GM20431 (cell line): ENCODE data around the gene CSHL1.
"Not testable (repeated sequence)": the region's sequence is repeated elsewhere in the genome, so short reads cannot be mapped to it uniquely, and the experiment has no call there.

Experiments used
- in situ Hi-C: fragments of 300-500 bp; cut with MseI, MboI; formaldehyde crosslinking; loops from one replicate; pipeline ENCODE4 v1.15.0; 2020; ENCODE audit warnings: low sequenced_read_pairs; ENCODE audit not compliant: unreplicated experiment

The CSHL1 gene

DNA sequence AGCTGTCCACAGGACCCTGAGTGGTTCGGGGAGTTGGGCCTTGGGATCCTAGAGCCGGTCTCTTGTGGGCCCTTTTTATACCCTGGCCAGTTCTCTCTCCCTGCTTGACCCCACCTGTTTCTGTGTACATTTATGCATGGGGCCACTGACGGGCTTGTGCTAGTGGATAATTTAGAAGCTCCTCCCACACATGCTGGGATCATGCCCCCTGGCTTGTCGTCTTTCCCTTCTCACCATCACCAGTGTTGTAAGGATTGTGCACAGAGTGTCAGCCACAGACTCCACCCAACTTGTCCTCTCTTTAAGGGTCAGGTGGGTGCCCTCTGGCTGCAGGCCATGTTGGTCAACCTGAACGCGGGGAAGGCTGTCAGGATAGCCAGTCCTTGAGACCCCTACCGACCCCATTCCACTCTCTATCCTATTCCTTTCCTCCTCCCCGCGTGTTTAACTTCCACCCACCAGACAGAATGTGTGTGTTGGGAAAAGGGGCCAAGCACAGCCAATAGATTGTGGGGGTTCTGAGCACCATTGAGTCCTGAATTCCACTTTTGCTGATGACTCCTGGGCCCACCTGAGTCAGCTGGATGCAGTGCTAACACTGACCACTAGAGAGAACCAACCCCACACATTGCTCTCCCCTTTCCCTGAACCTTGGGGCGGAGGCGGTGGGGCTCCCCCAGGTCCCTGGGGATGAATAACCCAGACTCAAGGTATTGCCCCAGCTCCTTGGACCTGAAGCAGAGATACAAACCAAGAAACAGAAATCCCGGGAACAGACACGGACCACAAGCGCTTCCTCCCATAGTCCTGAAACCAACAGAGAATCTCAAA is 14.3 kb downstream of the CSHL1 start, which contains the start of gene CSH1:
TSS of gene CSH1 (minus strand) at position 51 of the 831 bp plus-strand sequence. CDS start 63 bp downstream, outside the sequence.
- in situ Hi-C loops = not testable (repeated sequence)

DNA sequence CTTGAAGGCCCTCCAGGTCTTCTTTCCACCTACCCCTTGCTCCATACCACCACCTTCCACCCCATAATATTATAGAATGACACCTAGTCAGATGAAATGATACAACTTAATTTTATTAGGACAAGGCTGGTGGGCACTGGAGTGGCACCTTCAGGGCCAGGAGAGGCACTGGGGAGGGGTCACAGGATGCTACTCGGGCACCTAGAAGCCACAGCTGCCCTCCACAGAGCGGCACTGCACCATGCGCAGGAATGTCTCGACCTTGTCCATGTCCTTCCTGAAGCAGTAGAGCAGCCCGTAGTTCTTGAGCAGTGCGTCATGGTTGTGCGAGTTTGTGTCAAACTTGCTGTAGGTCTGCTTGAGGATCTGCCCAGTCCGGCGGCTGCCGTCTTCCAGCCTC is 16.2 kb downstream of the CSHL1 start:
- in situ Hi-C loops = not testable (repeated sequence)

DNA sequence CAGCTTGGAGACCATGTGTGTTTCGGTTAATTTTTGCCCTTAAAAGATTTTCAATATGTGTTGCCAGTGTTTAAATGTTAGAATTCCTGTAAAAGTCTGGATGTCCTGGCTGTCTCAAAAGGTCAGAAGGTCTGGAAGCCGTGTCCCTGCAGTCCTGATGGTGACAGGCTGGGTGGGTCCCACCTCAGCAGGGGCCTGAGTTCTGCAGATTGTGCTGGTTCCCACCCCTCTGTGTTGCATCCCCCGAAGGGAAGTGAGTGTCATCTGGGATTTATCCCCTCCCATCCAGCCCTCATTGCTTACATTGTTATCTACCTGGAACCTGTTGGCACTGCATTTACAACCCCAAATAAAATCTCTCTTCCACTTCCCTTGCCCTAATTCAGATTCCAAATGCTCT is 17.0 kb downstream of the CSHL1 start:
- in situ Hi-C loops = not testable (repeated sequence)

DNA sequence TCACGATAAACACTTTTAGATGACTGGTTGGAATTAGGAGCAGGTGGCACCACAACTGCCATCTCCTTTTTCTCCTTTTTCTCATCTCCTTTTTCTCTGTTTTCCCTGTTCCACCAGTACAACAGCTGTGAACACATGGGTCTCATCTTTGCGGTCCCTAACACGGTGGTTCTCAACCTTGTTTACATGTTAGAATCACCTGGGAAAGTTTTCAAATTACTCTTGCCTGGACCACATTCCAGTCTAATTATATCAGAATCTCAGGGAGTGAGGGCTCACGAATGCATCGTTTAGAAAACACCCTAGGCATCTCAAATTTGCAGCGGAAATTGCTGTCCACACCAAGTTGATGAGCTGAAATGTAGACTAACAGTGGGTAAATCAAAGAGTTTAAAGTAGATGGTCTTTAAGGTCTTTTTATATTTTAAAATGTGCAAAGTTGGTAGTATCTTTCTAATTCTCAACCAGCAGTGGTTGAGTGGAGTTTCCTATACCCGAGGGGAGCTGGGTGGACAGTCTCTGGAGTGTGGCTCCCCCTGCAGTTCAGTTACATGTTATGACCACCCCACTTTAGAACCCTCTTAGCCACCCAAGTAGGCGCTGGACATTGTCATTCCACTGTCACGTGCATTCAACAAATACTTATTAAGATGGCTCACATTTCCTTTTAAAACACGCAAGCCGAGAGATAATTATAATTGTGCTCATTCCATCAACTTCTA is 18.6 kb downstream of the CSHL1 start:
- in situ Hi-C loops = not testable (repeated sequence)

DNA sequence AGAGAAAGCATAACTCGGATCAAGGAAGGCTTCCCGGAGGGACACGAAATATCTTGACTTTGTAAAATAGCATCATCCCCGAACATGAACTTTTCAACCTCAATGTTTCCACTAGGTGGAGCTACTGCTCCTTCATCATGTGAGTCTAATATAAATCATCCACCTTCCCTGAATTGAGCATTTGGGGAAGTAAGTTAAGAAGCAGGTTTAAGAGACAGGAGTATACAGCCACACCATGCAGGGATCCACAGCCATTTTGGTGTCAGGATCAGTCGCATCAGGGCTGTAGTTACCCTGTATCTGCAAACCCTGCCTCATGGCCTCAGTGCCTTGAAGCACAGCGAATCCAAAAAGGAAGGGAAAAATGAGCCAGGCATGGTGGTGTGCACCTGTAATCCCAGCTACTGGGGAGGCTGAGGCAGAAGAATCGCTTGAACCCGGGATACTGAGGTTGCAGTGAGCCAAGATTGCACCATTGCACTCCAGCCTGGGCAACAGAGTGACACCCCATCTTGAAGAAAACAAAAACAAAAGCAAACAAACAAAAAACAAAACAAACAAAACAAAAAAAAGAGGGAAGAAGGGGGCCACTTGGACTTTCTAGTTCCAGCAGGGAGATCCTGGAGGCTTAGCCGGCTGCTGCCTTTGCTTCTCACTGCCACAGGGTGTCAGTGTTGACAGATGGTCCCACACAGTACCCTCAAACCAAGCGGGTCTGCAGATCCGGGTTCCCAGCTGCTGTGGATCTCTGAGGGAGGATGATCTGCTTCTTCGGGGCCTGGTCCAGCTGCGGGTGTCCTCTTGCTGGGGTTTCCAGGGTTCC is 21.8 kb downstream of the CSHL1 start:
- in situ Hi-C loops = not testable (repeated sequence)

DNA sequence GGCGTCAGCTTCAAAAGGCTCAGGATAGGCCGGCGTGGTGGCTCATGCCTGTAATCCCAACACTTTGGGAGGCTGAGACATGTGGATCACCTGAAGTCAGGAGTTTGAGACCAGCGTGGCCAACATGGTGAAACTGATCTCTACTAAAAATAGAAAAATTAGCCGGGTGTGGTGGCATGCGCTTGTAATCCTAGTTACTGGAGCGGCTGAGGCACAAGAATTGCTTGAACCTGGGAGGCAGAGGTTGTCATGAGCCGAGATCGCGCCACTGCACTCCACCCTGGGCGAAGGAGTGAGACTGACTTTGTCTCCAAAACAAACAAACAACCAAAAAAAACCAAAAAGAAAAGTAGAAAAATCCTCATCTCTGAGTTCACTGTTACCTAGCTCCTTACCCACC is 25.9 kb downstream of the CSHL1 start:
- in situ Hi-C loops = not testable (repeated sequence)

DNA sequence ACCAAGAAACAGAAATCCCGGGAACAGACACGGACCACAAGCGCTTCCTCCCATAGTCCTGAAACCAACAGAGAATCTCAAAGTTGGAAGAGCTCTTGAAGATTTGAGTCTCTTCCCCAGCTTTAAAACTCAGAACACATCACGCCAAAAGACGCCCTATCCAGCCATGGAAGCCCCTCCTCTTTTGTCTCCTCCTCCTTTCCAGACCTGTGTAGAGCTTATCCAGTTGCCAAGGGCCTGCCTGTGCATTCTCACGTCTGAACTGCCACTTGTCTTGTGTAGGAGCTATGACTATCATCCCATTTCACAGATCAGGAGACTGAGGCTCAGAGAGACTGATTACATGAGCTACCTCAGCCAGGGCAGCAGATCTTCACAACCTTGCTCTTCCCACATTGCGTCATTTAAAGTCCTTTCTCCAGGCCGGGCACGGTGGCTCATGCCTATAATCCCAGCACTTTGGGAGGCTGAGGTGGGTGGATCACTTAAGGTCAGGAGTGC is 28.4 kb downstream of the CSHL1 start:
- in situ Hi-C loops = not testable (repeated sequence)

DNA sequence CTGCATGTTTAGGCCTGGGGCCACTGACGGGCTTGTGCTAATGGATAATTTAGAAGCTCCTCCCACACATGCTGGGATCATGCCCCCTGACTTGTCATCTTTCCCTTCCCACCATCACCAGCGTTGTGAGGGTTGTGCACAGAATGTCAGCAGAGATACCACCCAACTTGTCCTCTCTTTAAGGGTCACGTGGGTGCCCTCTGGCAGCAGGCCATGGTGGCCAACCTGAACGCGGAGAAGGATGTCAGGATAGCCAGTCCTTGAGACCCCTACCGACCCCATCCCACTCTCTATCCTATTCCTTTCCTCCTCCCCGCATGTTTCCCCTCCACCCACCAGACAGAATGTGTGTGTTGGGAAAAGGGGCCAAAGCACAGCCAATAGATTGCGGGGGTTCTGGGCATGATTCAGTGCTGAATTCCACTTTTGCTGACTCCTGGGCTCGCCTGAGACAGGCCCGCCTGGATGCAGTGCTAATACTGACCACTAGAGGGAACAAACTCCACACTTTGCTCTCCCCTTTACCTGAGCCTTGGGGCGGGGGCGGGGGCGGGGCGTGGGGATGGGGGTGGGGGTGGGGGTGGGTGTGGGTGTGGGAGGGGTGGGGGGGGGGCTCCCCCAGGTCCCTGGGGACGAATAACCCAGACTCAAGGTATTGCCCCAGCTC is 29.0 kb downstream of the CSHL1 start, which contains the start of gene GH2:
TSS of gene GH2 (minus strand) at position 10 of the 667 bp plus-strand sequence. CDS start 143 bp downstream, outside the sequence.
- in situ Hi-C loops = no loop called here

DNA sequence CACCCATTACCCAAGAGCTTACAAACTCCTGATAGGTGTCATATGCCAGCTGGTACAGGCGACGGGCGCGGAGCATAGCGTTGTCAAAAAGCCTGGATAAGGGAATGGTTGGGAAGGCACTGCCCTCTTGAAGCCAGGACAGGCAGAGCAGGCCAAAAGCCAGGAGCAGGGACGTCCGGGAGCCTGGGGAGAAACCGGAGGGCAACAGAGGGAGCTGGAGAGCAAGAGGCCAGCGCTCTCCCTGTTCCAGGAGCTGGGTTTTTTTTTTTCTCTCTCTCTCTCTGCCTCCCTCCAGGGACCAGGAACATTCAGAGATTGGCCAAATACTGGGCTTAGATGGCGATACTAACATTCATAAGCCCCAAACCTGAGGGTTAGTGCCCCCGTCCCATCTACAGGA is 29.7 kb downstream of the CSHL1 start:
- in situ Hi-C loops = not testable (repeated sequence)

DNA sequence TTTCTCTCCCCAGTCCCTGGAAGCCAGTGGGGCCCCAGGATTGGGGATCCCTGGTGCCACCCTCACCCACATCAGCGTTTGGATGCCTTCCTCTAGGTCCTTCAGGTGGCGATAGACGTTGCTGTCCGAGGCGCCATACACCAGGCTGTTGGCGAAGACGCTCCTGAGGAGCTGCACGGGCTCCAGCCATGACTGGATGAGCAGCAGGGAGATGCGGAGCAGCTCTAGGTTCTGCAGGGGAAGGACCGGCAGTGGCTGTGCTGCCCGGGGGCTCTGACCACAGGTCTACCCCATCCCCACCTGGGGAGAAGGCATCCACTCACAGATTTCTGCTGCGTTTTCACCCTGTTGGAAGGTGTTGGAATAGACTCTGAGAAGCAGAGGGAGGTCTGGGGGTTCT is 30.4 kb downstream of the CSHL1 start:
- in situ Hi-C loops = no loop called here

DNA sequence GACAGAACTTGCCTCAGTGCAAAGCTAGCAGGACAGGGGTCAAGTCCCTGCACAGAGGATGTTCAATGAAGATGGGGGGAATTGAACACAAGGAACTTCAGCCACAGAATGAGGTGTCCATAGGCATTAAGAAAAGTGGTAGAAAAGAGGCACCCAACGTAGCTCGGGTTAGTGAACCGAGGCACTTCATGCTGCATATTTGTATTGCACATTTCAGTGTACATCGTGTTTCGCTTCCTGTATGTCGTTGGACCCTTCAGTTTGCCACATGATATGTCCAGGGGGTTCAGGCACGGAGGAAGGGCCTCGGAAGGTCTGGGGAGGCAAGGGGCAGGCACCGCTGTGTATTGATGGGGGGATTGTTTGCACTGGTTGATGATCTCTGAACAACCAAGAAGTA is 32.6 kb downstream of the CSHL1 start:
- in situ Hi-C loops = not testable (repeated sequence)

DNA sequence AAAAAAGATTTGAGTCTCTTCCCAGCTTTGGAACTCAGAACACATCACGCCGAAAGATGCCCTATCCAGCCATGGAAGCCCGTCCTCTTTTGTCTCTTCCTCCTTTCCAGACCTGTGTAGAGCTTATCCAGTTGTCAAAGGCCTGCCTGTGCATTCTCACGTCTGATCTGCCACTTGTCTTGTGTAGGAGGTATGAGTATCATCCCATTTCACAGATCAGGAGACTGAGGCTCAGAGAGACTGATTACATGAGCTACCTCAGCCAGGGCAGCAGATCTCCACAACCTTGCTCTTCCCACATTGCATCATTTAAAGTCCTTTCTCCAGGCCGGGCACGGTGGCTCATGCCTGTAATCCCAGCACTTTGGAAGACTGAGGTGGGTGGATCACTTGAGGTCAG is 36.4 kb downstream of the CSHL1 start:
- in situ Hi-C loops = not testable (repeated sequence)

DNA sequence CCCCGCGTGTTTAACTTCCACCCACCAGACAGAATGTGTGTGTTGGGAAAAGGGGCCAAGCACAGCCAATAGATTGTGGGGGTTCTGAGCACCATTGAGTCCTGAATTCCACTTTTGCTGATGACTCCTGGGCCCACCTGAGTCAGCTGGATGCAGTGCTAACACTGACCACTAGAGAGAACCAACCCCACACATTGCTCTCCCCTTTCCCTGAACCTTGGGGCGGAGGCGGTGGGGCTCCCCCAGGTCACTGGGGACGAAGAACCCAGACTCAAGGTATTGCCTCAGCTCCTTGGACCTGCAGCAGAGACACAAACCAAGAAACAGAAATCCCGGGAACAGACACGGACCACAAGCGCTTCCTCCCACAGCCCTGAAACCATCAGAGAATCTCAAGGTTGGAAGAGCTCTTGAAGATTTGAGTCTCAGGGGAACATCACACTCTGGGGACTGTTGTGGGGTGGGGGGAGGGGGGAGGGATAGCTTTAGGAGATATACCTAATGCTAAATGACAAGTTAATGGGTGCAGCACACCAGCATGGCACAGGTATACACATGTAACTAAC is 36.9 kb downstream of the CSHL1 start:
- in situ Hi-C loops = not testable (repeated sequence)

DNA sequence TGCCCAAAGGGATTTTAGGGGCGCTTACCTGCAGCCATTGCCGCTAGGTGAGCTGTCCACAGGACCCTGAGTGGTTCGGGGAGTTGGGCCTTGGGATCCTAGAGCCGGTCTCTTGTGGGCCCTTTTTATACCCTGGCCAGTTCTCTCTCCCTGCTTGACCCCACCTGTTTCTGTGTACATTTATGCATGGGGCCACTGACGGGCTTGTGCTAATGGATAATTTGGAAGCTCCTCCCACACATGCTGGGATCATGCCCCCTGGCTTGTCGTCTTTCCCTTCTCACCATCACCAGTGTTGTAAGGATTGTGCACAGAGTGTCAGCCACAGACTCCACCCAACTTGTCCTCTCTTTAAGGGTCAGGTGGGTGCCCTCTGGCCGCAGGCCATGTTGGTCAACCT is 37.5 kb downstream of the CSHL1 start, which contains the start of gene CSH2:
TSS of gene CSH2 (minus strand) at position 101 of the 400 bp plus-strand sequence. CDS start at position 38, 63 bp downstream.
- in situ Hi-C loops = not testable (repeated sequence)

DNA sequence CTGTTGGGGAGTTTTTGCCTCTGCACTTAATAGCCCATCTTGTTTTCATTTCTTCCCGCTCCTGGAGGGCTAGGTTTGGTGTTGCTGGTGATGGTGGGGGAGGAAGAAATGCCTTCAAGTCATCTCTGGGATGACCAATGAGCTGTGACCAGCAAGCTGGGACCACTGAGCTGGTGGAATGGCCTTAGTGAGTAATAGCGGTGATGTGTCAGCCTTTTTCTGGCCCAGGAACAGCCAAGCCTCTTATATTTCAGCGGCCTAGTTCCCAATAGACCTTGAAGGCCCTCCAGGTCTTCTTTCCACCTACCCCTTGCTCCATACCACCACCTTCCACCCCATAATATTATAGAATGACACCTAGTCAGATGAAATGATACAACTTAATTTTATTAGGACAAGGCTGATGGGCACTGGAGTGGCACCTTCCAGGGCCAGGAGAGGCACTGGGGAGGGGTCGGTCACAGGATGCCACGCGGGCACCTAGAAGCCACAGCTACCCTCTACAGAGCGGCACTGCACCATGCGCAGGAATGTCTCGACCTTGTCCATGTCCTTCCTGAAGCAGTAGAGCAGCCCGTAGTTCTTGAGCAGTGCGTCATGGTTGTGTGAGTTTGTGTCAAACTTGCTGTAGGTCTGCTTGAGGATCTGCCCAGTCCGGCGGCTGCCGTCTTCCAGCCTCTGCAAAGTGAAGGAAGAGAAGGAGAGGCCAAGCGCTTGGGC is 39.3 kb downstream of the CSHL1 start:
- in situ Hi-C loops = not testable (repeated sequence)

DNA sequence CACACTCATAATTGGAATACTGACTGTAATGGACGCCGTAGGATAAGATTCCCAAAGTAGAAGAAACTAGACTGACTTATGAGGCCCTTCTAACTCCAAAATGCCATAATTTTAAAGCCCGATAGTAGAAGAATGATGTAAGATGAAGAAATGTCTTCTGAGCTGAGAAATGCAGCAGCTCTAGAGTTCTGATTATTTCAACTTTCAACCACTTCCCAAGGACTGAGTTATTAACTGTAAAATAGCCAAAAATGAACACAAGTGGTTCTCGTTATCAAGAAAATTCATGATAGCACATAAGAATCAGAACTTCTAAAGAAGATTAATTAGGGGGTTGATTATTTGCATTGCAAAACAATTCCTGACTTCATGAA is 40.8 kb downstream of the CSHL1 start:
- in situ Hi-C loops = not testable (repeated sequence)

DNA sequence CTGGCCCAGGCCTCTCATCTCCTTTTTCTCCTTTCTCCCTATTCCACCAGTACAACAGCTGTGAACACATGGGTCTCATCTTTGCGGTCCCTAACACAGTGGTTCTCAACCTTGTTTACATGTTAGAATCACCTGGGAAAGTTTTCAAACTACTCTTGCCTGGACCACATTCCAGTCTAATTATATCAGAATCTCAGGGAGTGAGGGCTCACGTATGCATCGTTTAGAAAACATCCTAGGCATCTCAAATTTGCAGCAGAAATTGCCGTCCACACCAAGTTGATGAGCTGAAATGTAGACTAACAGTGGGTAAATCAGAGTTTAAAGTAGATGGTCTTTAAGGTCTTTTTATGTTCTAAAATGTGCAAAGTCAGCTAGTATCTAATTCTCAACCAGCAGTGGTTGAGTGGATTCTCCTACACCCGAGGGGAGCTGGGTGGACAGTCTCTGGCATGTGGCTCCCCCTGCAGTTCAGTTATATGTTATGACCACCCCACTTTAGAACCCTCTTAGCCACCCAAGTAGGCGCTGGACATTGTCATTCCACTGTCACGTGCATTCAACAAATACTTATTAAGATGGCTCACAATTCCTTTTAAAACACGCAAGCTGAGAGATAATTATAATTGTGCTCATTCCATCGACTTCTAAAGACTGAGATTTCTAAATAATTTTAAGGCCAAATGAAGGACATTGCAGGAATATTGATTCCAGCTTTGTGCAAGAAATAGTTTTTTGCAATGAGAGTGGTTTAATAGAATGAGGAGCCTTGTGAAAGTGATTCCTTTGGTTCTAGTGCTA is 41.4 kb downstream of the CSHL1 start:
- in situ Hi-C loops = not testable (repeated sequence)

DNA sequence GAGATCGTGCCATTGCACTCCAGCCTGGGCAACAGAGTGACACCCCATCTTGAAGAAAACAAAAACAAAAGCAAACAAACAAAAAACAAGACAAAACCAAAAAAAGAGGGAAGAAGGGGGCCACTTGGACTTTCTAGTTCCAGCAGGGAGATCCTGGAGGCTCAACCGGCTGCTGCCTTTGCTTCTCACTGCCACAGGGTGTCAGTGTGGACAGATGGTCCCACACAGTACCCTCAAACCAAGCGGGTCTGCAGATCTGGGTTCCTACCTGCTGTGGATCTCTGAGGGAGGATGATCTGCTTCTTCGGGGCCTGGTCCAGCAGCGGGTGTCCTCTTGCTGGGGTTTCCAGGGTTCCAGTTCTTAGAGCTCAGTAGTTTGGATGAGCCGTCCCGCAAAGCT is 44.4 kb downstream of the CSHL1 start:
- in situ Hi-C loops = not testable (repeated sequence)
